ENCODE measurements around the gene MANSC4. TPM values are rescaled to one million over a fixed set of nuclear protein-coding genes. Genes with fewer than 3 reads are reported as not detected.

MANSC4 gene
- total RNA-seq, 1 donor from 2014 or later = not detected

DNA sequence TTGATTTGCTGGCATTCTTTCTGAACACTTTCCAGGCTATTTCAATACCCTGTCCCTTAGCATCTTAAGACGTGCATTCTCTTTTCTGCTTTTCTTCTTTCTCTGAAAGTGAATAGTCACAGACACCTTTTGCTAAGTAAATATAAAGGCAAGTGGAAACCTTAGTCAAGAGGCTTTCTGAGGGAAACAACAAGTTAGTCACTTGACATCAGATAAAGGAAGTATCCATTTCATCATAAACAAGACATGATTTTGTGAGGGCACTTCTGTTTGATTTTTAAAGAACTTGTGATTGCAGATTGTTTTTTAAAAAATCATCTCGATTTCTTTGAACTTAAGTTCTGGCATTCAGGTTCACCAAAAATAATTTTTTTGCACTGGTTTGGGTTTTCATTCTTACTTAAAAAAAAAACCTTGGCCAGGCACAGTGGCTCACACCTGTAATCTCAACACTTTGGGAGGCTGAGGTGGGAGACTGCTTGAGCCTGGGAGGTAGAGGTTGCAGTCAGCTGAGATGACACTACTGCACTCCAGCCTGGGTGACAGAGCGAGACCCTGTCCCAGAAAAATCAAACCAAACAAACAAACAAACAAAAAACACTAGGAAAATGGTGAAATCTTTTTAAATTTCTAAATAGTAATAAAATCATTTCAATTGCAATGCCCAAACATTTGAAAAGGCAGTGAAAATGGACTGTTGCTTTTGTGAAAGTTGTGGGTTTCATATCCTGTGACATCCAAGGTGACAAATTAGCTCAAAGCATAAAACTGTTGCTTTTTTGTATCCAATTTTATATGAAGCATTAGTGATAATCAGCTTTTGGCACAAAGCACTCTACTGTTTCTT, 8.3 kb downstream of the MANSC4 start:
- no peak overlapping the region for H3K27ac Mint-ChIP-seq (ENCODE audit: unreplicated experiment)
- TF ChIP-seq CTCF (IDR thresholded peaks at IDR 0.05) = no peak
- no peak for DNase-seq (ENCODE audit: low spot score)
- H3K36me3 Mint-ChIP-seq (ENCODE audit: low read depth) = no peaks in the 10 kb centered on the region
- H3K4me1 Mint-ChIP-seq (ENCODE audit: low read depth) = peaks cover 7% of the 10 kb centered on the region
- H3K4me3 Mint-ChIP-seq (ENCODE audit: unreplicated experiment) = no peak overlapping the region
- no peaks in the 10 kb centered on the region for H3K9me3 Mint-ChIP-seq (ENCODE audit: low read depth)
- no peaks in the 10 kb centered on the region for H3K27me3 Mint-ChIP-seq (ENCODE audit: low read depth)

DNA sequence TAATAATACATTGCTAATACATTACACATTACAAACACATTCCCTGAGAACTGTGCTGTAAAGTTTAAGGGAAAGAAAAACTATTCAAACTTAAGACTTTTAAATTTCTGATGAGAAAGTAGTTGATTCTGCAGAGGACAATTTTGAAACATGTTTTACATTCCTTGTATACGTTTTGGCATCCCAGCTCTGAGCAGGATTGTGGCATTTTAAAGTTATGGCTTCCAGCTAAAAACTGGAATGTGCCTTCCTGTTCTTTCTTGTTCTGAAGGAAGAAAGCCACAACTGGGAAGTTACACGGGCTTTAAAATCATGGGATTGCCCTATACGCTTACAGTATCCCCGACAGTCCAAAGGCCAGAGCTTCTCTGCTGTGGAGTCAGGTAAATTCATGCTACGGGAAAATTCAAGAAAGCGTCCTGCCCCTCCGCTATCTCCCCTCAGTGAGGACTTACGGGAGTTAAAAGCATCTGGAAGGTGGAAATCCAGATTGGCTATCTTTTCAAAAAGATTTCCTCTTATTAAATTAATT, 10.8 kb downstream of the MANSC4 start:
- no peak for DNase-seq (ENCODE audit: low spot score)
- Mint-ChIP-seq H3K9me3 (ENCODE audit: low read depth) (no peaks in the 10 kb centered on the region), H3K27me3 (ENCODE audit: low read depth) (no peaks in the 10 kb centered on the region), H3K36me3 (ENCODE audit: low read depth) (no peaks in the 10 kb centered on the region), H3K4me3 (ENCODE audit: unreplicated experiment) (no peak overlapping the region), H3K4me1 (ENCODE audit: low read depth) (peaks cover 7% of the 10 kb centered on the region), H3K27ac (ENCODE audit: unreplicated experiment) (no peak overlapping the region)
- no peak for TF ChIP-seq CTCF (IDR thresholded peaks at IDR 0.05)

- no peaks in the 10 kb centered on the region for H3K36me3 Mint-ChIP-seq (ENCODE audit: low read depth)
- peaks cover 7% of the 10 kb centered on the region for H3K4me1 Mint-ChIP-seq (ENCODE audit: low read depth)
- no peak overlapping the region for H3K4me3 Mint-ChIP-seq (ENCODE audit: unreplicated experiment)
- no peaks in the 10 kb centered on the region for H3K27me3 Mint-ChIP-seq (ENCODE audit: low read depth)
- H3K9me3 Mint-ChIP-seq (ENCODE audit: low read depth) = no peaks in the 10 kb centered on the region
- TF ChIP-seq CTCF (IDR thresholded peaks at IDR 0.05) = no peak
- no peak overlapping the region for H3K27ac Mint-ChIP-seq (ENCODE audit: unreplicated experiment)
- DNase-seq (ENCODE audit: low spot score) = no peak
Measured at GRCh38 chr12:27766587-27766986, 13.4 kb downstream of the MANSC4 start.

DNA sequence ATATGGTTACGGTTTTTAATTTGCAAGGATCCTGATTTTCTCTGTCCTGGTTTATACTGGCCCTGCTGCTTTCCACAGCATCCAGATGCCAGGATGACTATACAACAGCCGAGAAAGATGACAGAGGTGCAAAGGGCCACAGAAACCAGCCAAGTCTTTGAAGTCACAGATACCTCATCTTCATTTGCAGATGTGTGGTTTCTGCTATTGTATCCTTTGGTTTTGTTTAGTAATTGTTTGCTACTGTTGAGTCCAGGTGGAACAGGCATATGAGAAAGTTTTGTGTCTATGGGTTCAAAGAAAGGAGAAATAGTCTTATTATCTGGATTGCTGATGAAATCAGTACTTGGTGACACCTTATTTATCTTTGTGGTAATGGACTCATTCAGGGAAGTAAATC, 17.3 kb downstream of the MANSC4 start:
- H3K4me1 Mint-ChIP-seq (ENCODE audit: low read depth) = no peaks in the 10 kb centered on the region
- no peaks in the 10 kb centered on the region for H3K36me3 Mint-ChIP-seq (ENCODE audit: low read depth)
- H3K4me3 Mint-ChIP-seq (ENCODE audit: unreplicated experiment) = no peak overlapping the region
- DNase-seq (ENCODE audit: low spot score) = no peak
- no peak for TF ChIP-seq CTCF (IDR thresholded peaks at IDR 0.05)
- no peaks in the 10 kb centered on the region for H3K9me3 Mint-ChIP-seq (ENCODE audit: low read depth)
- no peaks in the 10 kb centered on the region for H3K27me3 Mint-ChIP-seq (ENCODE audit: low read depth)
- H3K27ac Mint-ChIP-seq (ENCODE audit: unreplicated experiment) = no peak overlapping the region

DNA sequence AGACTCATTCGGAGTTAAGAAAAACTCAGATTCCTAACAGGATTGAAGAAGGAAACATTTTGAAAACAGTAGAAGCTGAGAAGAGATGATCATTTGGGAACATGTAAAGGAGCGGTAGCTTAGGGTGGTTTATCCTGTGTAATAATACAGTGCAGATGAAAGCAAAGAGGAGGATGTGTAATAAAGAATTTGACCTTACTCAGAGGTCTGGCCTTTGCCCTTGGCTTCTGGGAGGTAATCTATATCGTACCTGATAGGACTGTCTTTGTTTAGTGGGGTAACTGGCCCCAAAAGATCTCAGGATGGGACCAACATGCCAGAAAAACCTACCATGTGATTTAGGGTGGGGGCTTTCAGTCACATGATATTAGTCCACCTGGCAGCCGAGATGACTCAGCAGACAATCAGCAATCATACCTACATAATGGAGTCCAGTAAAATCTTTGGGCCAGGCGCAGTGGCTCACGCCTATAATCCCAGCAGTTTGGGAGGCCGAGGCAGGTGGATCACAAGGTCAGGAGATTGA, 23.3 kb downstream of the MANSC4 start:
- no peak for TF ChIP-seq CTCF (IDR thresholded peaks at IDR 0.05)
- H3K27ac Mint-ChIP-seq (ENCODE audit: unreplicated experiment) = no peak overlapping the region
- no peak for DNase-seq (ENCODE audit: low spot score)
- no peak overlapping the region for H3K4me3 Mint-ChIP-seq (ENCODE audit: unreplicated experiment)
- no peaks in the 10 kb centered on the region for H3K4me1 Mint-ChIP-seq (ENCODE audit: low read depth)
- peaks cover 16% of the 10 kb centered on the region for H3K36me3 Mint-ChIP-seq (ENCODE audit: low read depth)
- H3K9me3 Mint-ChIP-seq (ENCODE audit: low read depth) = no peaks in the 10 kb centered on the region
- H3K27me3 Mint-ChIP-seq (ENCODE audit: low read depth) = no peaks in the 10 kb centered on the region
